DMS53 treated with DMSO at 0.1 percent for 48 hours (cell line): Measurements from ENCODE around the gene RBFOX2.

Experiments
- DNase-seq: peaks from one replicate; lab custom pipeline; 2025; ENCODE audit not compliant: unreplicated experiment; lab: John Stamatoyannopoulos, UW

Gene RBFOX2

DNA sequence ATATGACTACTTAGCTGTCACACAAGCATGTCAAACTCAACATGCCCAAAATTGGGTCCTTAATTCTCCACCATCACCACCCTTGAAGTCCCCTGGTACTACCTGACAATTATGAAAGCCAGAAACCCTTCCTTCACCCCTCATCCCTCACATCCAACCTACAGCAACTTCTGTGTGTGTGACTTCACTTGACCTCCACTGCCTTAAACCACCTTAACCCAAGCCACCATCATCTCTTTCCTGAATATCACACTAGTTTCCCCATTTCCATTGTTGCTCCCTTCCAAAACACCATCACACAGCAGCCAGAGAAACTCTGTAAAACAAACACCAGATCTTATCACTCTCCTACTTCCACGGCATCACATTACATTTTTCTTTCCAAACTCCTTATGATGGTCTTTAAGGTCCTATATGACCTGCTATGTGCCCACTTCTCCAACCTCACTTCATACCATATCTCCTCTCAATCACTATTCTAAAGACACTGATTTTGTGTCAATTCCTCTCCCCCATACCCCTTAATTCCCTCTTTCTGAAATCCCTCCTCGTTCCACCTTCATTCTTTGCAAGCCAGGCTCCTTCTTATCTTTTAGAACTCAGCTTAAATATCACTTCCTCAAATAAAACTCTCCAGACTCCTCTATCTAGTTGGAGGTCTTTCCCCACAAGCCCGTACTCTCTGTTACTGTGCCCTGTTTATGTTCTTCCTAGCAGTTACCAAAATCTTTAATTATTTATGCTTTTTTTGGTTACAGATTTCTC is 124.9 kb downstream of the RBFOX2 start:
- DNase-seq, result no peak

DNA sequence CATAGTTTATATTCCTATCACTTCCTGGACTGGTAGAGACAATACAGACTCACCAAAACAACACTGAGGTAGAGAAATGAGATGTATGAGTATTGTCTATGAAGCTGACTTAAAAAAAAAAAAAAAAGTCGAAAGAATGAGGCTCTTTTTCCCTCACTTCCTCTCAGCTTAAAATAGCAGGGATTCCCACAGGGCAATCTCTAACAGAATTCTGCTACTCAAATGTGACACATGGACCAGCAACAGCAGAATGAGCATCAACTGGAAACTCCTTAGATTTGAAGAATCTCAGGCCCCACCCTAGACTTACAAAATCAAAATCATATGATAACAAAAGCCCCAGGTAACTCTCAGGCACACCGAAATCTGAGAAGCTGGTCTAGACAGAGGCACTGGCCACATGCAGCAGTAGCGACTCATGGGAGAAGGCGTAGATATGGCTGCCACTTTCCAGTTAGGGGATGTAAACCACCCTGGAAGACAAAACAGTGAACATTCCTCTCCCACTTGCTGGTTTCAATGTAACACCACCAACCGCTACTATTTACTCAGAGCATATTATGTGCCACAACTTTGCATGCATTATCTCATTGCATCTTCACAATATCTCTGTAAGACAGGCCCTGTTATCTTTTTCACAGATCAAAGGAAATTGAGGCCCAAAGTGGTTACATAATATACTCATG is 128.0 kb downstream of the RBFOX2 start:
- no peak for DNase-seq

DNA sequence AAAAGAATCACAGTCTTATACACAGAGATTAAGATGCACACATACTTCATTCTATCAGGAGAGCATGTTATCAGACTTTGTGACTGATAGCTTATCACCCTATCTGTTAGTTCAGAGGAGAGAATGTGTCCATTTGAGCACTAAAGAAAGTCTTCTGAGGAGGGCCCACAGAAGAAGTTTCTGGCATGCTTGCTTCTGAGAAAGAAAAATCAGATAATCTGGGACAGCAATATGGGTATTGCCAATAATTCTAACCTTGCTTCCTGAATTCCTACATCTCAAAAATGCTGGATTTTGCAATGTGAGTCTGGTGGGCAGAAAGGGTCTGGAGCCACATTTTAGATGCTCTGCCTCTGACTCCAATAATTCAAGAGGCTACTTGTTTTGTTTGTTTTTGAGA is 128.9 kb downstream of the RBFOX2 start:
- DNase-seq, result no peak

DNA sequence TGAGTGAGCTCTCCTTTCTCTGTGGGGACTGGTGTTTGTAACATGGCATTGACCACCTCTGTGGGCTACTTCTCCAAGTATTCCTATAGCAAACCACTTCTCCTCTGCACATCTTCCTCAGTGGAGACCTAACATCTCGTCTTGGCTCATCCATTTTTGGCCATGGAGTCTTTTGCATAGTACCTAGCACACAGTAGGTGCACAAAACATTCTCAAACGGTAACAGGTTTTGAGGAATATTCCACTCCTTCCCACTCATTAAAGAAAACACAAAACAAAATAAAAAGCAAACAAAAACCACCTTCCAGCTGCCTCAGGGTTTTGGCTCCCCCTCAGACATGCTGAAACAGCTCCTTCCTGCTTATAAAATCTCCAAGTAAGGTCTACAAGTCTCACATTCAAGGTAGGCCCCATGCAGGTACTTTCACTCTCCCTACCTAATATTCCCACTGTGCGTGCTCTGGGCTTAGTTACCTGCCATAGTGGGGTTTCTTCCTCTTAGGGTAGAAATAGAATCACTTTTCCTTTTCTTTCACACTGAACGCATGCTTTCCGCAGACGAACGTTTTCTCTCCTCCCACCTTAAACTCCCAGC is 132.4 kb downstream of the RBFOX2 start:
- DNase-seq, result no peak

DNA sequence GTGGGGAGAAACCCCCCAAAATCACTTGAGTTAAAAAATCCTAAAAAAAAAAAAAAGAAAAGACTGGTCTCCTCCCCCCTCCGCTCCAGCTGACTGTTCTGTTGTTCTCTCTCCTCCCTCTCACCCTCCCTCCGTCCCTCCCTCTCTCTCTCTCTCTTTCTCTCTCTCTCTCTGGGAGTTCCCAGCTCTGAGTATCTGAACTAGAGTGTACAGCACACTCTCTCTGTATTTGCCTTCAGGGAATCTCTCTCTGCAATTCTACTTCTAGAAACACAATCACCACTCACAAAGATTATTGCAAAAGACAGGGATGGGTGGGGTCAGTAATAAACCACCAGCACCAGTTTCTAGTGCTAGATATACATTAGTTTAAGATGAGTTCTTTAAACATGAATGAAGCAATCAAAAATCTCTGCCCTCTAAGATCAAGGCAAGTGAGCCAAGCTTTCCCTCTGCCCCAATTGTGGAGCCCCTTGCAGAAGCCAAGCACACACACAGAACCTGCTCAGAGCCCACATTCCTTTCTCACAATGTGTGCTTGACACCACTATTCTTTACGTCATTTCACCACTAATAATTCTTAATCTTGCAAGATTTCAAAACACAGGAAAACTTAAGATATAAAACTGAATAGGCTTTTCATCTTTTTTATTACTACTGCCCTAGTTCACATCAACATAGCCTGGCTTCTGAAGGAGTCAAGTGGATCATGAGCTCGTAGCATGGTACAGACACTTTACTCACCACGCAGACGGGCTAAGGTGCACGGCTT is 133.5 kb downstream of the RBFOX2 start:
- DNase-seq, result no peak

DNA sequence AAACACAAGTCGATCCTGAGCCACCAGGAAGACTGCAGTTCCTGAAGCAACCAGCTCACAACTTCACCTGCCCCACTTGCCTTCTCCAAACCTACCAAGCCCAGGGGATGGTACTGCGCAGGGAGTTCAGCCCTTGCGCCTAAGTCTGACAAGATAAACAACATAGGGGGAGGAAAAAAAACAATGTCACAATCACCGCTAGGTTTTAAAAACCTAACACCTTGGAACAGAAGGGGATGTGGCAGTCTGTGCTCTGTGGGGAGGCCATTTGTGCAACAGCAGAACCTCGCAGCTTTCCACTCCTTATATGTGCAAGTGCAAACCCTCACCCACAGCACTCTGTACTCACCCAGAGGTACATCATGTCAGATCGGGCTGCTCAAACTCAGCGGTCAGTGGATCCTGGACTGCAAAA is 134.2 kb downstream of the RBFOX2 start:
- DNase-seq, result no peak

DNA sequence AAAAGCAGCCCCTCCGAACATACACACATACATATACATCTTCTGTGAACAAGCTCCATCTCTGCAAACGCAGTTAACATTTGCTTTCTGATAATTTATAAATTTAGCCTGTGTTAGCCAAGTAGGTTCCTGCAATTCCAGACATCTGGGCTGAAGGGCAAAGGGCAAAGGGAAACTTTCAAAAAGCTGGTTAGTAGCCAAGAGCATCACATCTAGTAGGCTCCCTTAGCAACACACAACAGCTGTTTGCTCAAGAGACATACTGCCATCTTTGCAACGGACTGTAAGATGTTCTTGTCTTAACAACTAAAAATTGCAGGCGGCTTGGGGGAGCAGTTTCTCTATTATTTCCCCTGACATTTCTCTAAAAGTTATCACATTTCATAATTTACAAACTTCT is 134.9 kb downstream of the RBFOX2 start:
- no peak for DNase-seq

DNA sequence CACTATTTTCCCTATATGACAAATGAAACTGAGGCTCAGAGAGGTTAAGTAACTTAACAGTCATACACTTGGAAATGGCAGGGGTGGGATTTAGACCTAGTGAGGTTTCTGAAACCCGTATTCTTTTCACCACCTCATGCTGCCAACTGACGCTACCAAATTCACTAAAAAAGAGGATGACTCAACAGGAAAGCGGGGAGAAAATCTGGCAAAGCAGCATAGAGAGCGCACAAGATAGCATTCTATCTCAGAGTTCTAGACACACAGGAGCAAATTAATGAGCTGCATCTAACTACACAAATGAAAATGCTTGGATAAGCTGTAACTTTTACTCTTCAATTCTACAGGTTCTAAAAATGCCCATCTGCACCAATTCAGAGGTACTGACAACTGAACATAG is 136.4 kb downstream of the RBFOX2 start:
- DNase-seq, result no peak

DNA sequence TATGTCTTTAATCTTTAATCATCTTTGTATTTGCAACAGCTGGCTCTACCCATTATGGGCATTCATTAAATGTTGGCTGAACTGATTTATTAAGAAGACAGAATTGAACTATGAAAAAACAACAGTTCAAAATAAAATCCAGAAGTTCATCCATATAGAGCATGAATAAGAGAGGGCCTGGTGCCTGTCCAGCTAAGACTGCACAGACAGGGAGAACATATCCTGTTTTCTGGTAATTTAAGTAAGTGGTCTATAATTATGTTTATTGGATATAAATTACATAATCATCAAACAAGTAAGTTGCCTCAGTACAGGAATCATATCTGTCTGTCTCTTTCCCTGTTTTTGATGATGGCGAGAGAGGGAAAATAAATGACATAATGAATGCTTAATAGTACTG is 137.2 kb downstream of the RBFOX2 start:
- no peak for DNase-seq

DNA sequence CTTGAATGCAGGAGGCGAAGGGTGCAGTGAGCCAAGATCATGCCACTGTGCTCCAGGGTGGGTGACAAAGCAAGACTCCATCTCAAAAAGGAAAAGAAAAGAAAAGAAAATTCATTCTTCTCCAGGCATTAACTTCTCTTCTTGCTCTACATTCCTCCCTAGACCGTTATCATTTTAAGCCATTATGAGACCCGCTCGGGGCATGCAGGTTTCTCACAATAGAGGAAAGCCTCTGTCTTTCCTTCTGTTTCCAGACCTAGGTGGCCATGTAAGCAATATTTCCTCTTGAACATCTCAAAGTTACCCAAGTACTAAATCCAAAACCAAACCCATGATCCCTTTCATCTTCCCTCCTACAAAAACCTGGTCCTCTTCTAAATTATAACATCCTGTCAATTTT is 139.6 kb downstream of the RBFOX2 start:
- no peak for DNase-seq

DNA sequence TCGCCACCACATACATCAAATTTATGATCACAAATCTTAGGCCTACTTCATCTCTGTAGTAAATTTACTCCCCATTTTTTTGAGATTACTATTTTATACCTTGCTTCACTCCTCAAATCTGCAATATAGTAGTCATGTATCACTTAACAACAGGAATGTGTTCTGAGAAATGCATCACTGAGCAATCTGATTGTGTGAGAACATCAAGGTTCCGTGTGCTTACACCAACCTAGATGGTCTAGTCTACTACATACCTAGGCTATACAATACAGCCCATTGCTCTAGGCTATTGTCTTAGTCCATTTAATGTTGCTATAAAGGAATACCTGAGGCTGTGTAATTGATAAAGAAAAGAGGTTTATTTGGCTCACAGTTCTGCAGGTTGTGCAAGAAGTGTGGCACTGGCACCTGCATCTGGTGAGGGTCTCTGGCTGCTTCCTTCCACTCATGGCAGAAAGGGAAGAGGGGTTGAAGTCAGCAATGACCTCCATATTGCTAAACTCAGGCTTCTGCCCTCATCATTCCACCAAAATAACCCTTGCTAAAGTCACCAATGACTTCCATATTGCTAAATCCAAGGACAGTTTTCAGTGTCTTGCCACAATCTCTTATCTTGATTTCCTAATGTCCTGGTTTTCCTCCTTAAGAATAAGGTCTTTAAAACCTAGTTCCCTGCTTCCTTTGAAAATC is 140.3 kb downstream of the RBFOX2 start:
- DNase-seq, result no peak

DNA sequence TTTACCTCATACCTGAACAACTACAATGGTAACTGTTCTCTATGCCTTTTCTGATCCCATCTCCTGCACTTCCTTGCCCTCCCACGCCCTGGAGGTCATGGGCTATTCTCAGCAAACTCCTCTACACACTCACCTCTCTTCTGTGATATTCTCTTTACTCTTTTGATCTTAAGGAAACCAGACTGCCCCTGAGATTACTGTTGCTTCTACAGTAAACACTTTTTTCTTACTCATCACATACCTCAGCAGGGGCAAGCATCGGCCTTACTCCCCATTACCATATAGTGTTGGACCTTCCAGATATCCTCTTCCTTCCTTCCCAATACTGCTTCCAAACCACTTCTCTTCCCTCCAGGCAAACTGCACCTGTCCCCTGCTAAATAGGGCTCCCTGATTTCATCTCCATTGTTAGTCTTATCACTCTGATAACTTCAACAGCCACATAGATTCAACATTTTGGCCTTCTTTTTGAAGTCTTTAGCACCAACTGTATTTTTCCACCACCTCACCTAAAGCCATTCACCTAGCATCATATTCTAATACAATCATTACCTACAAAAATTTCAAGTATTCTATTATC is 141.2 kb downstream of the RBFOX2 start:
- DNase-seq, result no peak

DNA sequence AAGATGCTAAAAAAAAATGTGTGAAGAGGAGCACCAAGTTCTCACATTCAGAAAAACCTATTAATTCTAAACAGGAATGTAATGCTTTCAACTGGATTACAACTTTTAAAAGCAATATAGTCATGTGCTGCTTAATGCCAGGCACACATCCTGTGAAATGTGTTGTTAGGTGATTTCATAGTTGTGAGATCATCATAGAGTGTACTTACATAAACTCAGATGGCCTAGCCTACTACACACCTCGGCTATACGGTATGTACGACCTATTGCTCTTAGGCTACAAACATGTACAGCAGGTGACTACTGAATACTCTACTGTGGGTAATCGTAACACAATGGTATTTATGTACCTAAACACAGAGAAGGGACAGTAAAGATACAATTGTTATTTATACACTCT is 142.3 kb downstream of the RBFOX2 start:
- no peak for DNase-seq

DNA sequence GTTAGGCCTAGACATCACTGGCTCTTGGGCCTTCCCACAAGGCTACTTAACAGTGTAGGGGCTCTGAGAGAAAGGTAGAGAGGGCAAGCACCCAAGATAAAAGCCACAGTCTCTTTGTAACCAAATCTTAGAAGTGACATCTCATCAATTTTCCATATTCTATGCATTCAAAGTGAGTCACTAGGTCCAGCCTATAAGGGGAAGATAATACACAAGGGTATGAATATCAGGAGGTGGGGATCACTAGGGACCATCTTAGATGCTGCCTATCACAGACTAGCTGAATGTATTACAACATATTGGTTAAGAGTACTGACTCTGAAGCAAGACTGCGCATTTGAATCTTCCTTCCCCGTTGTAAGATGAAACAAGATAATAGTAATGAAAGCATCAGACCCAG is 144.1 kb downstream of the RBFOX2 start:
- no peak for DNase-seq

DNA sequence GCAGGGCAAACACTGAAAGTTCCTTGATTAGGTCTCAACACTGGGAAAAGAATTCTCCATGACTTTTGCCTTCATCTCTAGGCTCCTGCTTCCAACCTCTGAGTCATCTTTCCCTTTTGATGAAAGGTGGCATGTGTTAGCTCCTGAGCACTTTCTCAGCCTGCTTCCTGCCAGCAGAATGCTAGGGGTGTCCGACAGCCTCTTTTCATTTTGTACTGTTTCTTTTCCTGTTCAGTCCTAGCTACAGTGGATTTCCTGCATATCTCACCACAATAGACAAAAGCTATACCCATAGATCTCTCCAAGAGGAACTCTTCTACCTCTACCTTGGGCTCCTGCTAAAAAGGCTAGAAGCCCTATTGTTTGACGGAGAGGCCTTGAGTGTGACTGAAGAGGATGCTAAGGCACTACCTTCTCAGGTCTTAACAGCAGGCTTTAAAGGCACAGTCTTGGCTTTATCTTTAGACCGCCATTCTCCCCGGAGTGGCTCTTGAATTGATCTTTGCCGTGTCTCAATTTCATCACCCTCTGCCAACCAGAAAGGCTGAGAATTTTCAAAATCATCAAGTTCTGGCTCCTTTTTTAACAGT is 145.5 kb downstream of the RBFOX2 start:
- no peak for DNase-seq

DNA sequence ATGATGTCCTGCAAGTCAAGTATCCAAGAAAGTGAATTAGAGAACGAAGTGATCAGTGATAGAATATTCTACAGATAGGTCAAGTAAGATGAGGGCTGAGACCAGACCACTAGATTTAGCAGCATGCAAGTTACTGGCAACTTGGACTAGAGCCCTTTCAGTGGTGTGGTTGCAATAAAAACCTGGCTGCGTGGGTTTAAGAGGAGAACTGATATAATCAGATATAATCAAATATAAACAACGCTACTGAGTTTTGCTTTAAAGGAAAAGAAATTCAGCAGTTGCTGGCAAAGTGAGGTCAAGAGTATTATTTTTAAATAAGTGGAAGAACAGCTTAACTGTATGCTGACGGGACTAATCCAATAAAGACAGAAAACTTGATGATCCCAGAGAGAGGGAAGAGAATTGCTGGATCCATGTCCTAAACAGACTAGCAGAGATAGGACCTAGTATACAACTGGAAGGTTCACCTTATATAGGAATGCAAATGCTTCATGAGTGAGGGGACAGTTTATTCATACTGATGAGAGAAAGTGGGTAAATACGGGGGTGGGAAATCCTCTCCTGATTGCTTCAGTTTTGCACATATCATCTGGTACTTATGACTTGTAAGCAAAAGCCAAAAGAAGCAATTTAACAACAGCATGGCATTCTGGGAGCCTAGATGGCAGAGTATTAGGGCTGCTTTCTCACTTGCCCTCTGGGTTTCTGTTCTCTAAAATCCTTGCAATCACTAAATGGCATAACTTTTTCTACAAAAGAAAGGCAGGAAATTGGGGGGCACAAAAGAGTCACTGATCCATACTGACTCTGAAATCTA is 146.2 kb downstream of the RBFOX2 start:
- no peak for DNase-seq

DNA sequence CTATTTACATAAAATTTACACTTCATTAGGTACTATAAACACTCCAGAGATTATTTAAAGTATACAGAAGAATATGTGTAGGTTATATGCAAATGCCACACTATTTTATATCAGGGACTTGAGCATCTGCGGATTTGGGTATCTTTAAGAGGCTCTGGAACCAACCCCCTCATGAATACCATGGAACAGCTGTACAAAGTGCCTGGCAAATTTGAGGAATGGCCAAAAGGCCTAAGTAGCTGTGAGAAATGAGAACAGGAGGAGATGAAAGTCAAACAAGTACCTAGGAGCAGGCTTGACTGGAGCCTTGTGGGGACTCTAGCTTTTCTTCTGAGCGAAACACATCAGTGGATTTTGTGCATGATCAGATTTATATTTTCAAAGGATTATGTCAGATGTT is 149.3 kb downstream of the RBFOX2 start:
- no peak for DNase-seq

DNA sequence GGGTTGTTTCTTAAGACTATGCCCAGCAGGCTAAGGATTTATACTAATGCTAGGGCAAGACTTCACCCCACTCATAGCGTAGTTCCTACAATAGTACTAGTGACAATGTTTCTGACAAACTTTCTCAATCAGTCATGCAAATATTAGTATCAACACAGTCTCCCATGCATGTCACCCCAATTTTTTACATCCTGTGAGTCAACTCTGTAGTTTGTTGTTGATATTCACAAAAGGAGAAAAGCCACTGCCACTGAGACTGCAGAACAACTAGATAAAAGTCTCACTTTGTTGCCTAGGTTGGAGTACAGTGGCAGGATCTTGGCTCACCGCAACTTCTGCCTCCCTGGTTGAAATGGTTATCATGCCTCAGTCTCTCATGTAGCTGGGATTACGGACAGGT is 155.2 kb downstream of the RBFOX2 start:
- DNase-seq, result no peak

DNA sequence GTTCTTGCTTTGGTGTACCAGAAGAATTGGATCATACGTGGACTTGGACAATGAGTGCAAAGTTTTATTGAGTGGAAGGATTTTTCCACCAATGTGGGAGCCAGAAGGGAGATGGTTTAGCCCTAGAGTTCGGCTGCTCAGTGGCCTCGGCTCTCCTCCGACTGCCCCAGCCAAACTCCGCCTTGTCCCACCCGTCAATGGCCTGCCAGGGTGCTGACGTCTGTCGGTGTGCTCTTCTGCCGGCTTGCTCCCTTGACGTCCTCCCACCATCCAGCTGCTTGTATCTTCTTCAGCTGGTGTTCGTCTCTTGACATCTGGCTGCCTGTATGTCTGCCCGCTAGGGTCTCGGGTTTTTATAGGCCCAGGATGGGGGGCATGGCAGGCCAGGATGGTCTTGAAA is 156.2 kb downstream of the RBFOX2 start:
- no peak for DNase-seq
